Measurements from ENCODE around the gene C1R.

The C1R gene

GRCh38 chr12:7137908-7138307, 45.7 kb upstream of the C1R start:
- Histone ChIP-seq H3K36me3 (ENCODE audit: insufficient read depth, low read length) (no peaks in the 10 kb centered on the region), H3K27me3 (ENCODE audit: insufficient read depth, low read length) (no peaks in the 10 kb centered on the region), H3K79me2 (ENCODE audit: insufficient read depth, low read length) (no peaks in the 10 kb centered on the region), H3K4me2 (ENCODE audit: low read length) (no peak overlapping the region), H3F3A (ENCODE audit: insufficient read depth, low read length) (no peaks in the 10 kb centered on the region), H3K27ac (ENCODE audit: low read depth, low read length, poor library complexity, severe bottlenecking) (no peak overlapping the region), H3K4me1 (ENCODE audit: insufficient read depth, low read length, severe bottlenecking) (no peaks in the 10 kb centered on the region), H3K9ac (ENCODE audit: low read length) (no peak overlapping the region), H3K9me3 (ENCODE audit: low read length) (no peaks in the 10 kb centered on the region), H4K20me1 (ENCODE audit: insufficient read depth, low read length) (no peaks in the 10 kb centered on the region), H3K4me3 (ENCODE audit: low read depth, low read length, poor library complexity, severe bottlenecking) (no peak overlapping the region), H2AFZ (ENCODE audit: low read length) (no peak overlapping the region), H3K9me2 (ENCODE audit: low read depth, low read length) (no peaks in the 10 kb centered on the region)
- TF ChIP-seq CTCF (IDR thresholded peaks at IDR 0.05; ENCODE audit: low read length) (no peak), EZH2 (IDR thresholded peaks at IDR 0.05; ENCODE audit: borderline replicate concordance, low read length) (no peak)

GRCh38 chr12:7136676-7137075, 44.4 kb upstream of the C1R start:
- no peaks in the 10 kb centered on the region for H3K9me2 ChIP-seq (ENCODE audit: low read depth, low read length)
- H3K4me1 ChIP-seq (ENCODE audit: insufficient read depth, low read length, severe bottlenecking) = no peaks in the 10 kb centered on the region
- no peaks in the 10 kb centered on the region for H3K36me3 ChIP-seq (ENCODE audit: insufficient read depth, low read length)
- no peak overlapping the region for H2AFZ ChIP-seq (ENCODE audit: low read length)
- H3K9ac ChIP-seq (ENCODE audit: low read length) = no peak overlapping the region
- no peak overlapping the region for H3K27ac ChIP-seq (ENCODE audit: low read depth, low read length, poor library complexity, severe bottlenecking)
- H3K4me3 ChIP-seq (ENCODE audit: low read depth, low read length, poor library complexity, severe bottlenecking) = no peak overlapping the region
- TF ChIP-seq CTCF (IDR thresholded peaks at IDR 0.05; ENCODE audit: low read length) = no peak
- H3K9me3 ChIP-seq (ENCODE audit: low read length) = no peaks in the 10 kb centered on the region
- H4K20me1 ChIP-seq (ENCODE audit: insufficient read depth, low read length) = no peaks in the 10 kb centered on the region
- H3K4me2 ChIP-seq (ENCODE audit: low read length) = no peak overlapping the region
- no peaks in the 10 kb centered on the region for H3F3A ChIP-seq (ENCODE audit: insufficient read depth, low read length)
- no peaks in the 10 kb centered on the region for H3K79me2 ChIP-seq (ENCODE audit: insufficient read depth, low read length)
- H3K27me3 ChIP-seq (ENCODE audit: insufficient read depth, low read length) = no peaks in the 10 kb centered on the region

- peaks cover 4% of the 10 kb centered on the region for H3K4me1 ChIP-seq (ENCODE audit: insufficient read depth, low read length, severe bottlenecking)
- no peaks in the 10 kb centered on the region for H4K20me1 ChIP-seq (ENCODE audit: insufficient read depth, low read length)
- no peak overlapping the region for H3K27ac ChIP-seq (ENCODE audit: low read depth, low read length, poor library complexity, severe bottlenecking)
- no peaks in the 10 kb centered on the region for H3F3A ChIP-seq (ENCODE audit: insufficient read depth, low read length)
- no peak overlapping the region for H3K9ac ChIP-seq (ENCODE audit: low read length)
- H3K36me3 ChIP-seq (ENCODE audit: insufficient read depth, low read length) = no peaks in the 10 kb centered on the region
- no peaks in the 10 kb centered on the region for H3K9me2 ChIP-seq (ENCODE audit: low read depth, low read length)
- no peak overlapping the region for H2AFZ ChIP-seq (ENCODE audit: low read length)
- H3K9me3 ChIP-seq (ENCODE audit: low read length) = no peaks in the 10 kb centered on the region
- no peaks in the 10 kb centered on the region for H3K79me2 ChIP-seq (ENCODE audit: insufficient read depth, low read length)
- H3K27me3 ChIP-seq (ENCODE audit: insufficient read depth, low read length) = no peaks in the 10 kb centered on the region
- H3K4me3 ChIP-seq (ENCODE audit: low read depth, low read length, poor library complexity, severe bottlenecking) = no peak overlapping the region
- TF ChIP-seq EZH2 (IDR thresholded peaks at IDR 0.05; ENCODE audit: borderline replicate concordance, low read length) = no peak
- TF ChIP-seq CTCF (IDR thresholded peaks at IDR 0.05; ENCODE audit: low read length) = no peak
- no peak overlapping the region for H3K4me2 ChIP-seq (ENCODE audit: low read length)
Observed at GRCh38 chr12:7136071-7136470, 43.8 kb upstream of the C1R start.
